ENCODE measurements around the gene CKS2.

CKS2 gene

GRCh38 chr9:89364666-89365531 lies 53.9 kb downstream of the CKS2 start:
- Mint-ChIP-seq H3K27ac (no peak overlapping the region), H3K4me1 (peaks cover 22% of the 10 kb centered on the region), H3K4me3 (no peak overlapping the region), H3K36me3 (peaks cover 10% of the 10 kb centered on the region), H3K27me3 (no peaks in the 10 kb centered on the region), H3K9me3 (no peaks in the 10 kb centered on the region)

- peaks cover 22% of the 10 kb centered on the region for H3K4me1 Mint-ChIP-seq
- no peak overlapping the region for H3K27ac Mint-ChIP-seq
- no peaks in the 10 kb centered on the region for H3K27me3 Mint-ChIP-seq
- H3K9me3 Mint-ChIP-seq: no peaks in the 10 kb centered on the region
- no peak overlapping the region for H3K4me3 Mint-ChIP-seq
- H3K36me3 Mint-ChIP-seq: peaks cover 8% of the 10 kb centered on the region
Observed at GRCh38 chr9:89365532-89365912, 54.5 kb downstream of the CKS2 start.
